ENCODE measurements around the gene LRRC66. TPM values are rescaled to one million over a fixed set of nuclear protein-coding genes. Genes with fewer than 3 reads are reported as not detected.

The LRRC66 gene
- total RNA-seq, 1 donor from 2014 or later, result 1.2 TPM

DNA sequence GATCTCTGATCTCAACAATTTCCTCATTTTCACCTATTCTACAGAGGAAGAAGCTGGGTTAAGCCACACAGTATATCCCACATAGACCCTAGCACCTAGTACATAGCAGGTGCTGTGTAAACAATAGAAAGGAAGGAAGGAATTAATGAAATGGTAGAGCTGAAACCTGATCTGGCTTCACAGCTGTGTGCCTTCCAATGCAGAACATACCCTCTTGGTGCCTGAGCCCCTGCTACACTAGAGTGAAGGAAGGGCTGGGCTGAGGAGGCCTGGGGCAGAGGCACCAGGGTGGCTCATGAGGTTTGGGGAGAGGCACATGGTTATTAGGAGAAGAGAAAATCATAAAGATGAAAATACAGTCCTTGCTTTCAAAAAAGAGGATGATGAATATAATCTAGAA, 21.3 kb downstream of the LRRC66 start:
- no peaks in the 10 kb centered on the region for H3K9me3 ChIP-seq
- intact Hi-C loops (cut with DNase I), result no loop called here
- H3K27ac ChIP-seq, result no peak overlapping the region
- H3K36me3 ChIP-seq, result no peaks in the 10 kb centered on the region
- TF ChIP-seq CTCF (IDR thresholded peaks at IDR 0.05), result no peak
- TF ChIP-seq POLR2AphosphoS5 (IDR thresholded peaks at IDR 0.05; ENCODE audit: insufficient read depth in 1 of 2, low read depth in 1 of 2), result no peak
- no peak for TF ChIP-seq POLR2A (IDR thresholded peaks at IDR 0.05)
- H3K4me1 ChIP-seq, result no peaks in the 10 kb centered on the region
- no peak for DNase-seq (ENCODE audit: extremely low spot score in 2 of 2)
- no peaks in the 10 kb centered on the region for H3K27me3 ChIP-seq
- H3K4me3 ChIP-seq, result no peak overlapping the region

- Histone ChIP-seq H3K9me3 (no peaks in the 10 kb centered on the region), H3K36me3 (no peaks in the 10 kb centered on the region), H3K4me1 (no peaks in the 10 kb centered on the region), H3K27ac (no peak overlapping the region), H3K4me3 (no peak overlapping the region), H3K27me3 (no peaks in the 10 kb centered on the region)
- DNase-seq (ENCODE audit: extremely low spot score in 2 of 2), result no peak
- intact Hi-C loops (cut with DNase I), result no loop called here
- TF ChIP-seq POLR2A (IDR thresholded peaks at IDR 0.05) (no peak), POLR2AphosphoS5 (IDR thresholded peaks at IDR 0.05; ENCODE audit: insufficient read depth in 1 of 2, low read depth in 1 of 2) (no peak), CTCF (IDR thresholded peaks at IDR 0.05) (no peak)
Measured at GRCh38 chr4:51997647-51998046, 22.5 kb downstream of the LRRC66 start.

DNA sequence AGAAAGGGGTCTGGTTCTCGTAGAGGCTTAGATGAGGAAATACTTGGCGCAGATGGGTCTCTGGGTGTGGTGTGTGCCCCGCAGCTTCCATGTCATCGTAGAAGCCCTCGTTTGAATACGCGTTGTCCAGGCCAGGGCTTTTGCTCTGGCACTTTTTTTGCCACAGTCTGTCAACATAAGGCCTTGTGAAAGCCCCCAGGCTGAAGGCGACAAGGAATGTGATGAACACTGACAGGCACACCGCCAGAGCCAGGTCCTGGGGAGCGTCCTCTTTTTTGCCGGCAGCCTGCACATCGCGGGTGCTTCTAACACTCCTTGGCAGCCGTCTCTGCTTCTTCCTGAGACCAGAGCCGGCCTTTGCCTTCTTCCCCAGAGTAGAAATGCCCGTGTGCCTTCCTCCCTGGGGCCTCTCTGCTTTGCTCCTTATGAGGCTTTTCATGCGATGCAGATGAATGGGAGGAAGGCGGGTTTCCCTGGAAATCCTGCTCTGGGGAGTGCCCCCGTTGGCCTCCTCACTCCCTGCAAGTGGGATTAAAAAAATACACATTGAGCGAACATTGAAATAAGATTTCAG, 24.4 kb downstream of the LRRC66 start:
- Histone ChIP-seq H3K9me3 (no peaks in the 10 kb centered on the region), H3K27me3 (no peaks in the 10 kb centered on the region), H3K4me3 (no peak overlapping the region), H3K36me3 (no peaks in the 10 kb centered on the region), H3K27ac (no peak overlapping the region), H3K4me1 (no peaks in the 10 kb centered on the region)
- TF ChIP-seq POLR2A (IDR thresholded peaks at IDR 0.05) (no peak), CTCF (IDR thresholded peaks at IDR 0.05) (no peak), POLR2AphosphoS5 (IDR thresholded peaks at IDR 0.05; ENCODE audit: insufficient read depth in 1 of 2, low read depth in 1 of 2) (no peak)
- intact Hi-C loops (cut with DNase I), result no loop called here
- DNase-seq (ENCODE audit: extremely low spot score in 2 of 2), result no peak

DNA sequence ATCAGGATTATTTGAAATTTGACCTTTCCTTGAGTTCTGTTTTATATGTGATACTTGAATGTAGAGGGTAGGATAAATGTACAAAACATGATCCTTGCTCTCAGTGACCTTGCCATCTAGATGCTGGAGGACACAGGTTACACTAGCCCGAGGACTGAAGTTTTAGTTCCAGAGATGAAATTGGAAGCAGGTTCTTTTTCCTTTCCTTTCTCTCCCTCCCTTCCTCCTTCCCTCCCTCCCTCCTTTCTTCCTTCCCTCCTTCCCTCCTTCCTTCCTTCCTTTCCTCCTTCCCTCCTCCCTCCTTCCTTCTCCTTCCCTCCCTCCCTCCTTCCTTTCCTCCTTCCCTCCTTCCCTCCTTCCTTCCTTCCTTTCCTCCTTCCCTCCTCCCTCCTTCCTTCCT, 54.3 kb downstream of the LRRC66 start:
- no peak overlapping the region for H3K27ac ChIP-seq
- TF ChIP-seq POLR2A (IDR thresholded peaks at IDR 0.05), result no peak
- no peak for TF ChIP-seq CTCF (IDR thresholded peaks at IDR 0.05)
- no peak for TF ChIP-seq POLR2AphosphoS5 (IDR thresholded peaks at IDR 0.05; ENCODE audit: insufficient read depth in 1 of 2, low read depth in 1 of 2)
- H3K9me3 ChIP-seq, result no peaks in the 10 kb centered on the region
- DNase-seq (ENCODE audit: extremely low spot score in 2 of 2), result no peak
- no peaks in the 10 kb centered on the region for H3K36me3 ChIP-seq
- H3K27me3 ChIP-seq, result no peaks in the 10 kb centered on the region
- H3K4me3 ChIP-seq, result no peak overlapping the region
- intact Hi-C loops (cut with DNase I), result no loop called here
- H3K4me1 ChIP-seq, result no peaks in the 10 kb centered on the region

- no peak for DNase-seq (ENCODE audit: extremely low spot score in 2 of 2)
- no peak overlapping the region for H3K4me3 ChIP-seq
- no peaks in the 10 kb centered on the region for H3K27me3 ChIP-seq
- no peaks in the 10 kb centered on the region for H3K9me3 ChIP-seq
- TF ChIP-seq CTCF (IDR thresholded peaks at IDR 0.05) (no peak), POLR2A (IDR thresholded peaks at IDR 0.05) (no peak), POLR2AphosphoS5 (IDR thresholded peaks at IDR 0.05; ENCODE audit: insufficient read depth in 1 of 2, low read depth in 1 of 2) (no peak)
- intact Hi-C loops (cut with DNase I), result no loop called here
- no peak overlapping the region for H3K27ac ChIP-seq
- H3K4me1 ChIP-seq, result no peaks in the 10 kb centered on the region
- no peaks in the 10 kb centered on the region for H3K36me3 ChIP-seq
Measured at GRCh38 chr4:51963841-51964517, 56.2 kb downstream of the LRRC66 start.

All from vagina (tissue), 2 donors.